GM20000 (cell line): Measurements from ENCODE around the gene DNMT3A.

Source experiments
- DNase-seq: peaks from one replicate; pipeline ENCODE4 v3.0.0; 2012; ENCODE audit warnings: low spot score
- CTCF ChIP-seq: IDR thresholded peaks from 2 replicates; pipeline ENCODE4 v1.5.1; 2012; ENCODE audit warnings: mild to moderate bottlenecking, control low read depth; ENCODE audit errors: extremely low read depth, missing control alignments

Gene DNMT3A

GRCh38 chr2:25197336-25198208 lies 144.2 kb downstream of the DNMT3A start:
- DNase-seq = no peak
- TF ChIP-seq CTCF = no peak

- no peak for TF ChIP-seq CTCF
- no peak for DNase-seq
Measured at GRCh38 chr2:25194576-25195122, 147.1 kb downstream of the DNMT3A start.

- no peak for DNase-seq
- TF ChIP-seq CTCF = no peak
Measured at GRCh38 chr2:25190536-25190935, 151.2 kb downstream of the DNMT3A start.

- no peak for TF ChIP-seq CTCF
- no peak for DNase-seq
Measured at GRCh38 chr2:25188405-25188804, 153.3 kb downstream of the DNMT3A start.

GRCh38 chr2:25187729-25188350 lies 153.9 kb downstream of the DNMT3A start:
- no peak for DNase-seq
- TF ChIP-seq CTCF = no peak

- no peak for TF ChIP-seq CTCF
- no peak for DNase-seq
Measured at GRCh38 chr2:25184254-25184653, 157.5 kb downstream of the DNMT3A start.

- TF ChIP-seq CTCF = no peak
- DNase-seq = no peak
Measured at GRCh38 chr2:25178976-25179375, 162.7 kb downstream of the DNMT3A start.
